ENCODE data around the gene SMAD5.

SMAD5 gene

GRCh38 chr5:136153581-136154236, 21.1 kb downstream of the SMAD5 start:
- H3K27ac ChIP-seq, result no peak overlapping the region
- no peak for DNase-seq (ENCODE audit: low read depth, low spot score)

GRCh38 chr5:136155078-136155477, 22.4 kb downstream of the SMAD5 start:
- H3K27ac ChIP-seq, result no peak overlapping the region
- DNase-seq (ENCODE audit: low read depth, low spot score), result no peak

GRCh38 chr5:136155761-136156160, 23.1 kb downstream of the SMAD5 start:
- peak; percentile 29 for DNase-seq (ENCODE audit: low read depth, low spot score)

GRCh38 chr5:136157514-136157913, 24.9 kb downstream of the SMAD5 start:
- no peak overlapping the region for H3K27ac ChIP-seq
- no peak for DNase-seq (ENCODE audit: low read depth, low spot score)

More at GRCh38 chr5:136155761-136156160, 23.1 kb downstream of the SMAD5 start:
- H3K27ac ChIP-seq, result no peak overlapping the region

- DNase-seq (ENCODE audit: low read depth, low spot score), result no peak
- no peak overlapping the region for H3K27ac ChIP-seq
Observed at GRCh38 chr5:136159457-136159856, 26.8 kb downstream of the SMAD5 start.

GRCh38 chr5:136162008-136162407, 29.4 kb downstream of the SMAD5 start:
- H3K27ac ChIP-seq, result no peak overlapping the region
- DNase-seq (ENCODE audit: low read depth, low spot score), result no peak

GRCh38 chr5:136164226-136164625, 31.6 kb downstream of the SMAD5 start:
- no peak for DNase-seq (ENCODE audit: low read depth, low spot score)
- no peak overlapping the region for H3K27ac ChIP-seq

- no peak for DNase-seq (ENCODE audit: low read depth, low spot score)
- no peak overlapping the region for H3K27ac ChIP-seq
Observed at GRCh38 chr5:136166909-136167308, 34.3 kb downstream of the SMAD5 start.

GRCh38 chr5:136169218-136169617, 36.6 kb downstream of the SMAD5 start:
- H3K27ac ChIP-seq, result no peak overlapping the region
- no peak for DNase-seq (ENCODE audit: low read depth, low spot score)

GRCh38 chr5:136174021-136174659, 41.5 kb downstream of the SMAD5 start:
- peak; percentile 16 for DNase-seq (ENCODE audit: low read depth, low spot score)
- no peak overlapping the region for H3K27ac ChIP-seq

GRCh38 chr5:136182618-136183017, 50.0 kb downstream of the SMAD5 start:
- no peak for DNase-seq (ENCODE audit: low read depth, low spot score)
- H3K27ac ChIP-seq, result no peak overlapping the region

GRCh38 chr5:136185974-136186665, 53.5 kb downstream of the SMAD5 start:
- no peak overlapping the region for H3K27ac ChIP-seq
- no peak for DNase-seq (ENCODE audit: low read depth, low spot score)

- H3K27ac ChIP-seq, result no peak overlapping the region
- DNase-seq (ENCODE audit: low read depth, low spot score), result no peak
Observed at GRCh38 chr5:136186796-136187195, 54.2 kb downstream of the SMAD5 start.

- no peak for DNase-seq (ENCODE audit: low read depth, low spot score)
- H3K27ac ChIP-seq, result no peak overlapping the region
Observed at GRCh38 chr5:136188859-136189258, 56.2 kb downstream of the SMAD5 start.

GRCh38 chr5:136190091-136190720, 57.6 kb downstream of the SMAD5 start:
- no peak overlapping the region for H3K27ac ChIP-seq
- DNase-seq (ENCODE audit: low read depth, low spot score), result no peak

GRCh38 chr5:136190904-136191303, 58.3 kb downstream of the SMAD5 start:
- H3K27ac ChIP-seq, result no peak overlapping the region
- no peak for DNase-seq (ENCODE audit: low read depth, low spot score)

GRCh38 chr5:136191304-136192014, 58.8 kb downstream of the SMAD5 start:
- no peak overlapping the region for H3K27ac ChIP-seq
- DNase-seq (ENCODE audit: low read depth, low spot score), result peak; percentile 26

- DNase-seq (ENCODE audit: low read depth, low spot score), result no peak
- no peak overlapping the region for H3K27ac ChIP-seq
Observed at GRCh38 chr5:136192015-136192525, 59.4 kb downstream of the SMAD5 start.

- no peak for DNase-seq (ENCODE audit: low read depth, low spot score)
Observed at GRCh38 chr5:136192526-136193321, 60.1 kb downstream of the SMAD5 start, which contains the start of gene SMIM32. SMIM32 (minus strand) TSS chr5:136193162; CDS start chr5:136192524, 638 bp downstream.

More at GRCh38 chr5:136192526-136193321, 60.1 kb downstream of the SMAD5 start, which contains the start of gene SMIM32:
- no peak within 1 kb of the TSS for H3K27ac ChIP-seq

All from epithelial cell of prostate (primary cell).